SK-N-SH (cell line): ENCODE data around the gene PHPT1. TPM values are rescaled to one million over a fixed set of nuclear protein-coding genes. Genes with fewer than 3 reads are reported as not detected.

Source experiments
- CTCF ChIA-PET: fragments of 300-600, 350-600 bp; formaldehyde crosslinking; extraction: SDS; loops from one replicate; lab custom pipeline; 2021; lab: Yijun Ruan, JAX
- POLR2A ChIA-PET: fragments of 350-600 bp; sonication (Branson Sonifier 250); formaldehyde crosslinking; extraction: SDS; loops from one replicate; lab custom pipeline; 2020; ENCODE audit warnings: antibody characterized with exemption, inconsistent platforms; lab: Yijun Ruan, JAX
- DNase-seq: peaks from one replicate; pipeline ENCODE4 v3.0.0; 2012
- H2AFZ ChIP-seq: fragments of 200-600 bp; sonication (generic); 2 replicates; pipeline ENCODE4 v1.8.1; 2016; ENCODE audit warnings: antibody characterized with exemption, mild to moderate bottlenecking, low read depth
- H3F3A ChIP-seq: fragments of 200-600 bp; sonication (generic); replicated peaks from 2 replicates; pipeline ENCODE3; 2016; ENCODE audit warnings: antibody characterized with exemption, mild to moderate bottlenecking; ENCODE audit not compliant: insufficient read depth
- H3K27ac ChIP-seq, 2 experiments: fragments of 200-500 bp in 1 of 2; fragments of 200-600 bp in 1 of 2; sonication (Bioruptor generic) in 1 of 2; sonication (generic), shearing (Covaris generic) in 1 of 2; 2 replicates each; pipeline versions ENCODE4 v1.5.1 to v1.6.1; 2014 to 2016; ENCODE audit warnings: low read depth in 2 of 2, inconsistent platforms in 1 of 2, low read length in 1 of 2, mild to moderate bottlenecking in 1 of 2, mixed read lengths in 1 of 2
- H3K27me3 ChIP-seq: fragments of 200-600 bp; sonication (generic), shearing (Covaris generic); 2 replicates; pipeline ENCODE4 v1.6.1; 2016; ENCODE audit warnings: mixed run types; ENCODE audit not compliant: insufficient read depth
- H3K36me3 ChIP-seq, 2 experiments: fragments of 200-500 bp in 1 of 2; fragments of 200-600 bp in 1 of 2; sonication (Bioruptor generic) in 1 of 2; sonication (generic) in 1 of 2; replicated peaks in 1 of 2; 2 replicates each; pipeline versions ENCODE3 to v1.5.1; 2014 to 2016; ENCODE audit warnings: low read length in 1 of 2, mild to moderate bottlenecking in 1 of 2; ENCODE audit not compliant: insufficient read depth in 2 of 2, control insufficient read depth in 1 of 2
- H3K4me1 ChIP-seq, 2 experiments: fragments of 200-500 bp in 1 of 2; fragments of 200-600 bp in 1 of 2; sonication (Bioruptor generic) in 1 of 2; sonication (generic), shearing (Covaris generic) in 1 of 2; 2 replicates each; pipeline versions ENCODE4 v1.5.1 to v1.6.1; 2014 to 2016; ENCODE audit warnings: low read depth in 1 of 2, low read length in 1 of 2, mixed run types in 1 of 2; ENCODE audit not compliant: insufficient read depth in 2 of 2, control insufficient read depth in 1 of 2
- H3K4me2 ChIP-seq: fragments of 200-600 bp; sonication (generic), shearing (Covaris generic); 2 replicates; pipeline ENCODE4 v1.6.1; 2017; ENCODE audit warnings: mixed run types
- H3K4me3 ChIP-seq, 2 experiments: fragments of 200-500 bp in 1 of 2; fragments of 200-600 bp in 1 of 2; sonication (Bioruptor generic) in 1 of 2; sonication (generic), shearing (Covaris generic) in 1 of 2; 2 replicates each; pipeline versions ENCODE4 v1.5.1 to v1.8.1; 2014 to 2016; ENCODE audit warnings: low read depth in 2 of 2, inconsistent platforms in 1 of 2, low read length in 1 of 2, mild to moderate bottlenecking in 1 of 2, mixed read lengths in 1 of 2, moderate library complexity in 1 of 2
- H3K79me2 ChIP-seq: fragments of 200-600 bp; sonication (generic); 2 replicates; pipeline ENCODE4 v1.8.1; 2017; ENCODE audit warnings: mild to moderate bottlenecking; ENCODE audit not compliant: insufficient read depth
- H3K9ac ChIP-seq: fragments of 200-600 bp; sonication (generic); 2 replicates; pipeline ENCODE4 v1.6.1; 2017; ENCODE audit warnings: mixed run types
- H3K9me2 ChIP-seq: fragments of 200-600 bp; sonication (generic); 2 replicates; pipeline ENCODE4 v1.6.1; 2017; ENCODE audit warnings: mixed run types
- H3K9me3 ChIP-seq: fragments of 200-600 bp; sonication (generic); 2 replicates; pipeline ENCODE4 v1.6.1; 2017; ENCODE audit warnings: mixed run types, mild to moderate bottlenecking, moderate library complexity
- H4K20me1 ChIP-seq: fragments of 200-600 bp; sonication (generic); 2 replicates; pipeline ENCODE4 v1.6.1; 2017; ENCODE audit warnings: mild to moderate bottlenecking, mixed run types; ENCODE audit not compliant: insufficient read depth
- EZH2phosphoT487 ChIP-seq: fragments of 200-600 bp; sonication (generic); IDR thresholded peaks from 2 replicates; pipeline ENCODE4 v1.6.1; 2017; ENCODE audit warnings: low read depth, mixed run types, mild to moderate bottlenecking, antibody characterized with exemption, moderate library complexity, borderline replicate concordance
- FOXJ3 ChIP-seq: sonication (generic); formaldehyde crosslinking; IDR thresholded peaks from 2 replicates; pipeline ENCODE4 v1.5.1; 2020; ENCODE audit warnings: mild to moderate bottlenecking, missing genetic modification reagents
- MAX ChIP-seq: IDR thresholded peaks from 2 replicates; pipeline ENCODE4 v1.4.0; 2012; ENCODE audit warnings: low read depth
- RCOR1 ChIP-seq: fragments of 150-350 bp; IDR thresholded peaks from 2 replicates; pipeline ENCODE4 v1.6.1; 2017; ENCODE audit warnings: antibody characterized with exemption, low read length
- RXRA ChIP-seq: IDR thresholded peaks from 2 replicates; pipeline ENCODE4 v1.4.0; 2012; ENCODE audit warnings: low read depth, mild to moderate bottlenecking, borderline replicate concordance
- SIN3A ChIP-seq: IDR thresholded peaks from 2 replicates; pipeline ENCODE4 v1.6.1; 2012; ENCODE audit warnings: low read depth, mild to moderate bottlenecking, low read length, moderate library complexity, borderline replicate concordance
- YY1 ChIP-seq: IDR thresholded peaks from 2 replicates; pipeline ENCODE4 v1.4.0; 2012; ENCODE audit warnings: low read depth, mild to moderate bottlenecking
- WGBS: methylation state at CpG from one replicate; pipeline ENCODE4 v1.1.6; 2017; ENCODE audit warnings: low lambda C conversion rate; 5-methylcytosine and 5-hydroxymethylcytosine counted together
- polyA plus RNA-seq, 3 experiments: library from polyadenylated mRNA; depleted of rRNA; stranded (reverse); fragments of >200 nt; gene quantifications; 2 replicates each; pipeline ENCODE4 v1.2.3, GENCODE V29; 2012
- TF ChIP-seq, protein P1 (sequence below): IDR thresholded peaks from 2 replicates; pipeline ENCODE4 v1.6.1; 2012; ENCODE audit warnings: mild to moderate bottlenecking, low read depth, low read length, moderate library complexity

PHPT1 gene
- polyA plus RNA-seq, 1 of the 3 experiments (the other 2 are of a cell fraction): 517 TPM

DNA sequence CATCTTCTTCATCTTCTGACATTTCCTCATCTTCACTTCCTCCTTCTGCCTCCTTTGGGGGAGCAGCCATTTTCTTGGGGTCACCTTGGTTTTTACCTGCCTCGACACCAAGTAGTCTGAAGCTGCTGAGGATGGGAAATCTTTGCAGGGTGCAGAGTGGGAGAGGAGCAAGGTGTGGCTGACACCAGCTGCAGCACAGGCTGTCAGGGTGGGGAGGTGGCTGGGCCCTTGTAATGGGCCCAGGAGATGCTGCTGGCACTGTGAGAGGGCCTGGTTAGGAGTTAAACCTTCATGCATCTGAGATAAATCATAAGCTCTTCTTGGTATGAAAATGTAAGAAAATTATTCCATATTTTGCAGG, 33.8 kb upstream of the PHPT1 start (continued):
- TF ChIP-seq EZH2phosphoT487 (no peak), YY1 (no peak), SIN3A (no peak), MAX (no peak), FOXJ3 (no peak), RCOR1 (no peak), RXRA (no peak)
- TF ChIP-seq, protein P1, sequence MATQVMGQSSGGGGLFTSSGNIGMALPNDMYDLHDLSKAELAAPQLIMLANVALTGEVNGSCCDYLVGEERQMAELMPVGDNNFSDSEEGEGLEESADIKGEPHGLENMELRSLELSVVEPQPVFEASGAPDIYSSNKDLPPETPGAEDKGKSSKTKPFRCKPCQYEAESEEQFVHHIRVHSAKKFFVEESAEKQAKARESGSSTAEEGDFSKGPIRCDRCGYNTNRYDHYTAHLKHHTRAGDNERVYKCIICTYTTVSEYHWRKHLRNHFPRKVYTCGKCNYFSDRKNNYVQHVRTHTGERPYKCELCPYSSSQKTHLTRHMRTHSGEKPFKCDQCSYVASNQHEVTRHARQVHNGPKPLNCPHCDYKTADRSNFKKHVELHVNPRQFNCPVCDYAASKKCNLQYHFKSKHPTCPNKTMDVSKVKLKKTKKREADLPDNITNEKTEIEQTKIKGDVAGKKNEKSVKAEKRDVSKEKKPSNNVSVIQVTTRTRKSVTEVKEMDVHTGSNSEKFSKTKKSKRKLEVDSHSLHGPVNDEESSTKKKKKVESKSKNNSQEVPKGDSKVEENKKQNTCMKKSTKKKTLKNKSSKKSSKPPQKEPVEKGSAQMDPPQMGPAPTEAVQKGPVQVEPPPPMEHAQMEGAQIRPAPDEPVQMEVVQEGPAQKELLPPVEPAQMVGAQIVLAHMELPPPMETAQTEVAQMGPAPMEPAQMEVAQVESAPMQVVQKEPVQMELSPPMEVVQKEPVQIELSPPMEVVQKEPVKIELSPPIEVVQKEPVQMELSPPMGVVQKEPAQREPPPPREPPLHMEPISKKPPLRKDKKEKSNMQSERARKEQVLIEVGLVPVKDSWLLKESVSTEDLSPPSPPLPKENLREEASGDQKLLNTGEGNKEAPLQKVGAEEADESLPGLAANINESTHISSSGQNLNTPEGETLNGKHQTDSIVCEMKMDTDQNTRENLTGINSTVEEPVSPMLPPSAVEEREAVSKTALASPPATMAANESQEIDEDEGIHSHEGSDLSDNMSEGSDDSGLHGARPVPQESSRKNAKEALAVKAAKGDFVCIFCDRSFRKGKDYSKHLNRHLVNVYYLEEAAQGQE: no peak
- TF ChIP-seq, all 33 proteins: peak for 0

DNA sequence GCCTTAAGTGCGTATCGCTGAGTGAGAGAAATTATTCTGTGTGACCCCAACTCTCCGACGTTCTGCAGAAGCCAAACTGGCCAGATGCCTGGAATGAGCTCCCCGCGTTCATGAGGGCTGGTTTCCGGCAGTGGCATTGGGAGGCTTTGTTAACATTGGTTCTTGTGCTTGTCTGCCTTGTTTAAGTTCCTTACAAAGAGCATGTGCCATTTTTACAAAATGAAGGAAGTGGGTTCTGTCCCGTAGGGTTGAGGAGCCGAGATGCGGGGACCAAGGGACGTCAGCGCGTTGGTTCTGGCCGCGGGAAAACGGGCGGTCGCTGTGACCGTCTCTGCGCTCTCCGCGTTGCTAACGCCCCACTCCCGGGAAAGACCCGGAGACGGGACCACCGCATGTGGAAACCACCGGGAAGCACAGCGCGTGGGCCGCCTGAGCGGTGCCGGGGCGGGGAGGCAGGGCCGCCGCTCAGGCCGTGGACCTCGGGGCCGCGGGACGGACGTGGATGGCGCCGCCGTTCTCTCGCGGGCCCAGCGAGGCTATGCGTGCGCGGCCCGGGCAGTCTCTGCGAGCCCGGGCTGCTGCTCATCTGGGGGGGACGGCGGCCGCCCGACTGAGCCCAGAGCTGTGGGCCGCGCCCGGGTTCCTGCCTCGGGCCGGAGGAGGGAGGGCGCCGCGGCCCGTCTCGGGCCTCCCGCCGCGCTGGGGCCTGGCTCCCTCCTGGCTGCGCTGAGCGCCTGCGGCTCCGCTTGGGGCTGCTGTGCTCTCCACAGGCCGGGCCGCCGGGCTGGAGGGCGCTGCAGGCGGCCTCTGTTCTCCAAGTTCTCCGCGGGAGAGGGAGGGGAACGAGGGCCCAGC, 28.0 kb upstream of the PHPT1 start:
- ChIA-PET POLR2A (no interaction called here), CTCF (interaction anchor here (1.3 kb wide), 1 partner anchor 14 kb away, joined by 3 read pairs; no protein-coding TSS in a partner anchor)
- Histone ChIP-seq H3K9me2 (no peaks in the 10 kb centered on the region), H3K36me3 (peaks cover 11 to 20% of the 10 kb centered on the region in 2 experiments), H3F3A (peaks cover 6% of the 10 kb centered on the region), H3K27ac (no peak overlapping the region), H3K9ac (no peak overlapping the region), H3K79me2 (peaks cover 49% of the 10 kb centered on the region), H2AFZ (no peak overlapping the region), H3K4me1 (no peaks in the 10 kb centered on the region), H4K20me1 (peaks cover 19% of the 10 kb centered on the region; the same call in 1 of the 2 replicates), H3K4me2 (no peak overlapping the region), H3K27me3 (no peaks in the 10 kb centered on the region), H3K4me3 (no peak overlapping the region), H3K9me3 (no peaks in the 10 kb centered on the region)
- no peak for DNase-seq
- WGBS: 97% methylated on average over 76 of the region's 83 CpGs
- no peak for TF ChIP-seq RXRA
- TF ChIP-seq, all 33 proteins: peak for 0
